SK-N-SH (cell line): Measurements from ENCODE around the gene SBF2. TPM values are rescaled to one million over a fixed set of nuclear protein-coding genes. Genes with fewer than 3 reads are reported as not detected.

ENCODE experiments used
- CTCF ChIA-PET: fragments of 300-600, 350-600 bp; formaldehyde crosslinking; extraction: SDS; loops from one replicate; lab custom pipeline; 2021; lab: Yijun Ruan, JAX
- POLR2A ChIA-PET: fragments of 350-600 bp; sonication (Branson Sonifier 250); formaldehyde crosslinking; extraction: SDS; loops from one replicate; lab custom pipeline; 2020; ENCODE audit warnings: antibody characterized with exemption, inconsistent platforms; lab: Yijun Ruan, JAX
- DNase-seq: peaks from one replicate; pipeline ENCODE4 v3.0.0; 2012
- H2AFZ ChIP-seq: fragments of 200-600 bp; sonication (generic); 2 replicates; pipeline ENCODE4 v1.8.1; 2016; ENCODE audit warnings: antibody characterized with exemption, mild to moderate bottlenecking, low read depth
- H3F3A ChIP-seq: fragments of 200-600 bp; sonication (generic); replicated peaks from 2 replicates; pipeline ENCODE3; 2016; ENCODE audit warnings: antibody characterized with exemption, mild to moderate bottlenecking; ENCODE audit not compliant: insufficient read depth
- H3K27ac ChIP-seq, 2 experiments: fragments of 200-500 bp in 1 of 2; fragments of 200-600 bp in 1 of 2; sonication (Bioruptor generic) in 1 of 2; sonication (generic), shearing (Covaris generic) in 1 of 2; 2 replicates each; pipeline versions ENCODE4 v1.5.1 to v1.6.1; 2014 to 2016; ENCODE audit warnings: low read depth in 2 of 2, inconsistent platforms in 1 of 2, low read length in 1 of 2, mild to moderate bottlenecking in 1 of 2, mixed read lengths in 1 of 2
- H3K27me3 ChIP-seq: fragments of 200-600 bp; sonication (generic), shearing (Covaris generic); 2 replicates; pipeline ENCODE4 v1.6.1; 2016; ENCODE audit warnings: mixed run types; ENCODE audit not compliant: insufficient read depth
- H3K36me3 ChIP-seq, 2 experiments: fragments of 200-500 bp in 1 of 2; fragments of 200-600 bp in 1 of 2; sonication (Bioruptor generic) in 1 of 2; sonication (generic) in 1 of 2; replicated peaks in 1 of 2; 2 replicates each; pipeline versions ENCODE3 to v1.5.1; 2014 to 2016; ENCODE audit warnings: low read length in 1 of 2, mild to moderate bottlenecking in 1 of 2; ENCODE audit not compliant: insufficient read depth in 2 of 2, control insufficient read depth in 1 of 2
- H3K4me1 ChIP-seq, 2 experiments: fragments of 200-500 bp in 1 of 2; fragments of 200-600 bp in 1 of 2; sonication (Bioruptor generic) in 1 of 2; sonication (generic), shearing (Covaris generic) in 1 of 2; 2 replicates each; pipeline versions ENCODE4 v1.5.1 to v1.6.1; 2014 to 2016; ENCODE audit warnings: low read depth in 1 of 2, low read length in 1 of 2, mixed run types in 1 of 2; ENCODE audit not compliant: insufficient read depth in 2 of 2, control insufficient read depth in 1 of 2
- H3K4me2 ChIP-seq: fragments of 200-600 bp; sonication (generic), shearing (Covaris generic); 2 replicates; pipeline ENCODE4 v1.6.1; 2017; ENCODE audit warnings: mixed run types
- H3K4me3 ChIP-seq, 2 experiments: fragments of 200-500 bp in 1 of 2; fragments of 200-600 bp in 1 of 2; sonication (Bioruptor generic) in 1 of 2; sonication (generic), shearing (Covaris generic) in 1 of 2; 2 replicates each; pipeline versions ENCODE4 v1.5.1 to v1.8.1; 2014 to 2016; ENCODE audit warnings: low read depth in 2 of 2, inconsistent platforms in 1 of 2, low read length in 1 of 2, mild to moderate bottlenecking in 1 of 2, mixed read lengths in 1 of 2, moderate library complexity in 1 of 2
- H3K79me2 ChIP-seq: fragments of 200-600 bp; sonication (generic); 2 replicates; pipeline ENCODE4 v1.8.1; 2017; ENCODE audit warnings: mild to moderate bottlenecking; ENCODE audit not compliant: insufficient read depth
- H3K9ac ChIP-seq: fragments of 200-600 bp; sonication (generic); 2 replicates; pipeline ENCODE4 v1.6.1; 2017; ENCODE audit warnings: mixed run types
- H3K9me2 ChIP-seq: fragments of 200-600 bp; sonication (generic); 2 replicates; pipeline ENCODE4 v1.6.1; 2017; ENCODE audit warnings: mixed run types
- H3K9me3 ChIP-seq: fragments of 200-600 bp; sonication (generic); 2 replicates; pipeline ENCODE4 v1.6.1; 2017; ENCODE audit warnings: mixed run types, mild to moderate bottlenecking, moderate library complexity
- H4K20me1 ChIP-seq: fragments of 200-600 bp; sonication (generic); 2 replicates; pipeline ENCODE4 v1.6.1; 2017; ENCODE audit warnings: mild to moderate bottlenecking, mixed run types; ENCODE audit not compliant: insufficient read depth
- CHD2 ChIP-seq: fragments of 150-350 bp; IDR thresholded peaks from 2 replicates; pipeline ENCODE4 v1.6.1; 2018; ENCODE audit warnings: low read length; ENCODE audit not compliant: partially characterized antibody
- EP300 ChIP-seq, 2 experiments: IDR thresholded peaks; 2 replicates each; pipeline versions ENCODE4 v1.4.0 to v1.6.1; 2012; ENCODE audit warnings: borderline replicate concordance in 1 of 2, low read depth in 1 of 2, low read length in 1 of 2
- FOSL2 ChIP-seq: IDR thresholded peaks from 2 replicates; pipeline ENCODE4 v1.4.0; 2012; ENCODE audit warnings: low read depth, mild to moderate bottlenecking, moderate library complexity, borderline replicate concordance
- FOXJ3 ChIP-seq: sonication (generic); formaldehyde crosslinking; IDR thresholded peaks from 2 replicates; pipeline ENCODE4 v1.5.1; 2020; ENCODE audit warnings: mild to moderate bottlenecking, missing genetic modification reagents
- GABPA ChIP-seq: IDR thresholded peaks from 2 replicates; pipeline ENCODE4 v1.4.0; 2012; ENCODE audit warnings: low read depth, mild to moderate bottlenecking
- GATA2 ChIP-seq: sonication (generic); formaldehyde crosslinking; IDR thresholded peaks from 2 replicates; pipeline ENCODE4 v1.5.0; 2020; ENCODE audit warnings: mild to moderate bottlenecking, missing genetic modification reagents
- JUND ChIP-seq: IDR thresholded peaks from 2 replicates; pipeline ENCODE4 v1.4.0; 2012
- MEF2A ChIP-seq: IDR thresholded peaks from 2 replicates; pipeline ENCODE4 v1.4.0; 2012; ENCODE audit warnings: low read depth, borderline replicate concordance
- MXI1 ChIP-seq: IDR thresholded peaks from 2 replicates; pipeline ENCODE4 v1.6.1; 2012; ENCODE audit warnings: mild to moderate bottlenecking, low read depth, low read length, improper control_type of control experiment
- NFIC ChIP-seq: IDR thresholded peaks from 2 replicates; pipeline ENCODE4 v1.4.0; 2012; ENCODE audit warnings: borderline replicate concordance
- POLR2AphosphoS5 ChIP-seq: IDR thresholded peaks from 2 replicates; pipeline ENCODE4 v1.6.1; 2012; ENCODE audit warnings: low read depth, low read length
- RCOR1 ChIP-seq: fragments of 150-350 bp; IDR thresholded peaks from 2 replicates; pipeline ENCODE4 v1.6.1; 2017; ENCODE audit warnings: antibody characterized with exemption, low read length
- RXRA ChIP-seq: IDR thresholded peaks from 2 replicates; pipeline ENCODE4 v1.4.0; 2012; ENCODE audit warnings: low read depth, mild to moderate bottlenecking, borderline replicate concordance
- SMC3 ChIP-seq: IDR thresholded peaks from 2 replicates; pipeline ENCODE4 v1.6.1; 2012; ENCODE audit warnings: low read depth, low read length, improper control_type of control experiment
- TAF1 ChIP-seq: IDR thresholded peaks from 2 replicates; pipeline ENCODE4 v1.6.1; 2012; ENCODE audit warnings: low read depth, mild to moderate bottlenecking, low read length, moderate library complexity, borderline replicate concordance
- TCF12 ChIP-seq: IDR thresholded peaks from 2 replicates; pipeline ENCODE4 v1.4.0; 2012
- TEAD4 ChIP-seq: IDR thresholded peaks from 2 replicates; pipeline ENCODE4 v1.4.0; 2012; ENCODE audit warnings: mild to moderate bottlenecking, borderline replicate concordance; ENCODE audit not compliant: insufficient read depth
- WGBS: methylation state at CpG from one replicate; pipeline ENCODE4 v1.1.6; 2017; ENCODE audit warnings: low lambda C conversion rate; 5-methylcytosine and 5-hydroxymethylcytosine counted together
- polyA plus RNA-seq, 3 experiments: library from polyadenylated mRNA; depleted of rRNA; stranded (reverse); fragments of >200 nt; gene quantifications; 2 replicates each; pipeline ENCODE4 v1.2.3, GENCODE V29; 2012
- TF ChIP-seq, protein P1 (sequence below): IDR thresholded peaks from 2 replicates; pipeline ENCODE4 v1.6.1; 2012; ENCODE audit warnings: mild to moderate bottlenecking, low read depth, low read length, moderate library complexity
- TF ChIP-seq, protein P2 (sequence below): fragments of 200-600 bp; sonication (generic); IDR thresholded peaks from 2 replicates; pipeline ENCODE4 v1.6.1; 2017; ENCODE audit warnings: antibody characterized with exemption, mild to moderate bottlenecking, moderate library complexity
- TF ChIP-seq, protein P3 (sequence below): IDR thresholded peaks from 2 replicates; pipeline ENCODE4; 2012
- TF ChIP-seq, protein P4 (sequence below): fragments of 150-350 bp; IDR thresholded peaks from 2 replicates; pipeline ENCODE4 v1.6.1; 2017; ENCODE audit warnings: antibody characterized with exemption, low read length, low read depth, borderline replicate concordance
- TF ChIP-seq, protein P5 (sequence below): IDR thresholded peaks from 2 replicates; pipeline ENCODE4 v1.4.0; 2012; ENCODE audit warnings: low read depth, borderline replicate concordance

The SBF2 gene
- polyA plus RNA-seq, 1 of the 3 experiments (the other 2 are of a cell fraction): 23.0 TPM

DNA sequence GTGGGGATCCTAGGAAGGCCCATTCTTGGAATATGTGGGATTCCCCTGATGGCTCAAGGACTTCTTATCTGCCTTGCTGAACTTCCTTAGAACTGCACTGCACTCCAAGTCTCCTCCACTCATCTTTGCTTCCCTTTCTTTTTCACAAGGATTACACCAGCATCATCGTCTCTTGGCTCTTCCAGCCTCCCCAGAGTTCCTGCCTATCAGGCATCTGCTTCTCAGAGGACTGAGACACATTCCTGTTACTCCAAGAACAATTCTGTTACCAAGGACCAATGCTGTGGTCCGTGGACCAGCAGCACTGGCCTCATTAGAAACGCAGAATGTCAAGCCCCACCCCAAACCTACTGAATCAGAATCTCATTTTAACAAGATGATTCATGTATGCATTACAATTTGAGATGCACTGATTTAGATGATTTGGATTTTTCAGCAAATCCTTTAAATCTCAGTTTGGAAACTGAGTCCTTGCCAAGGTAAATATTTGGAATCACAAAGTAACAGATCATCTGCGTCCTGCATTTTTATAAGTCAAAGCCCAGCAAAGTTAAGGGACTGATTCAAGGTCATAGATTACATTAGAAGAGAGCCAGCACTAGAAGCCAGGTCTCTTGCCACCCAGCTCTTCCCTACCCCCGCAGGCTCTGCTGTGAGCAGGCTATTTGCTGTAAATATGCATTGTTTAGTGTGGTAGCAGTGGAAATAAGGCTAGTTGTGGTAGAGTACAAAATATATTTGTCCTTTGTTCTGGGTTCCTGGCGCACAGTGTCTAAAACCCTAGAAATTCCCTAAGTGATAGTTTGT lies 519.2 kb downstream of the SBF2 start:
- H3K27me3 ChIP-seq: no peaks in the 10 kb centered on the region
- ChIA-PET CTCF (interaction anchor here (1.0 kb wide), 1 partner anchor 199 kb away, joined by 3 read pairs; no protein-coding TSS in a partner anchor), POLR2A (no interaction called here)
- peak overlapping the region; percentile 36 to 74 for H3K27ac ChIP-seq
- H3K9me2 ChIP-seq: no peaks in the 10 kb centered on the region
- H3F3A ChIP-seq: peaks cover 26% of the 10 kb centered on the region
- H4K20me1 ChIP-seq: no peaks in the 10 kb centered on the region
- DNase-seq: no peak
- TF ChIP-seq SMC3 (no peak), MXI1 (no peak), TCF12 (peak; percentile 76), EP300 (IDR thresholded peaks at IDR 0.05; ENCODE audit: borderline replicate concordance in 1 of 2, low read depth in 1 of 2, low read length in 1 of 2) (peak in 1 of 2 experiments; percentile 67; a peak in 1 of 4 replicates), TEAD4 (peak; percentile 63; the same call in 1 of the 2 replicates), CHD2 (no peak), RCOR1 (no peak), GABPA (no peak), GATA2 (CRISPR knock-in tag) (no peak), MEF2A (peak; percentile 85), FOSL2 (peak; percentile 87), RXRA (peak; percentile 40; the same call in 1 of the 2 replicates), POLR2AphosphoS5 (peak; percentile 31; the same call in 1 of the 2 replicates), NFIC (peak; percentile 81), FOXJ3 (CRISPR knock-in tag) (no peak), TAF1 (no peak), JUND (peak; percentile 79)
- TF ChIP-seq, protein P1, sequence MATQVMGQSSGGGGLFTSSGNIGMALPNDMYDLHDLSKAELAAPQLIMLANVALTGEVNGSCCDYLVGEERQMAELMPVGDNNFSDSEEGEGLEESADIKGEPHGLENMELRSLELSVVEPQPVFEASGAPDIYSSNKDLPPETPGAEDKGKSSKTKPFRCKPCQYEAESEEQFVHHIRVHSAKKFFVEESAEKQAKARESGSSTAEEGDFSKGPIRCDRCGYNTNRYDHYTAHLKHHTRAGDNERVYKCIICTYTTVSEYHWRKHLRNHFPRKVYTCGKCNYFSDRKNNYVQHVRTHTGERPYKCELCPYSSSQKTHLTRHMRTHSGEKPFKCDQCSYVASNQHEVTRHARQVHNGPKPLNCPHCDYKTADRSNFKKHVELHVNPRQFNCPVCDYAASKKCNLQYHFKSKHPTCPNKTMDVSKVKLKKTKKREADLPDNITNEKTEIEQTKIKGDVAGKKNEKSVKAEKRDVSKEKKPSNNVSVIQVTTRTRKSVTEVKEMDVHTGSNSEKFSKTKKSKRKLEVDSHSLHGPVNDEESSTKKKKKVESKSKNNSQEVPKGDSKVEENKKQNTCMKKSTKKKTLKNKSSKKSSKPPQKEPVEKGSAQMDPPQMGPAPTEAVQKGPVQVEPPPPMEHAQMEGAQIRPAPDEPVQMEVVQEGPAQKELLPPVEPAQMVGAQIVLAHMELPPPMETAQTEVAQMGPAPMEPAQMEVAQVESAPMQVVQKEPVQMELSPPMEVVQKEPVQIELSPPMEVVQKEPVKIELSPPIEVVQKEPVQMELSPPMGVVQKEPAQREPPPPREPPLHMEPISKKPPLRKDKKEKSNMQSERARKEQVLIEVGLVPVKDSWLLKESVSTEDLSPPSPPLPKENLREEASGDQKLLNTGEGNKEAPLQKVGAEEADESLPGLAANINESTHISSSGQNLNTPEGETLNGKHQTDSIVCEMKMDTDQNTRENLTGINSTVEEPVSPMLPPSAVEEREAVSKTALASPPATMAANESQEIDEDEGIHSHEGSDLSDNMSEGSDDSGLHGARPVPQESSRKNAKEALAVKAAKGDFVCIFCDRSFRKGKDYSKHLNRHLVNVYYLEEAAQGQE: no peak
- TF ChIP-seq, protein P2, sequence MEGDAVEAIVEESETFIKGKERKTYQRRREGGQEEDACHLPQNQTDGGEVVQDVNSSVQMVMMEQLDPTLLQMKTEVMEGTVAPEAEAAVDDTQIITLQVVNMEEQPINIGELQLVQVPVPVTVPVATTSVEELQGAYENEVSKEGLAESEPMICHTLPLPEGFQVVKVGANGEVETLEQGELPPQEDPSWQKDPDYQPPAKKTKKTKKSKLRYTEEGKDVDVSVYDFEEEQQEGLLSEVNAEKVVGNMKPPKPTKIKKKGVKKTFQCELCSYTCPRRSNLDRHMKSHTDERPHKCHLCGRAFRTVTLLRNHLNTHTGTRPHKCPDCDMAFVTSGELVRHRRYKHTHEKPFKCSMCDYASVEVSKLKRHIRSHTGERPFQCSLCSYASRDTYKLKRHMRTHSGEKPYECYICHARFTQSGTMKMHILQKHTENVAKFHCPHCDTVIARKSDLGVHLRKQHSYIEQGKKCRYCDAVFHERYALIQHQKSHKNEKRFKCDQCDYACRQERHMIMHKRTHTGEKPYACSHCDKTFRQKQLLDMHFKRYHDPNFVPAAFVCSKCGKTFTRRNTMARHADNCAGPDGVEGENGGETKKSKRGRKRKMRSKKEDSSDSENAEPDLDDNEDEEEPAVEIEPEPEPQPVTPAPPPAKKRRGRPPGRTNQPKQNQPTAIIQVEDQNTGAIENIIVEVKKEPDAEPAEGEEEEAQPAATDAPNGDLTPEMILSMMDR: no peak
- TF ChIP-seq, protein P3, sequence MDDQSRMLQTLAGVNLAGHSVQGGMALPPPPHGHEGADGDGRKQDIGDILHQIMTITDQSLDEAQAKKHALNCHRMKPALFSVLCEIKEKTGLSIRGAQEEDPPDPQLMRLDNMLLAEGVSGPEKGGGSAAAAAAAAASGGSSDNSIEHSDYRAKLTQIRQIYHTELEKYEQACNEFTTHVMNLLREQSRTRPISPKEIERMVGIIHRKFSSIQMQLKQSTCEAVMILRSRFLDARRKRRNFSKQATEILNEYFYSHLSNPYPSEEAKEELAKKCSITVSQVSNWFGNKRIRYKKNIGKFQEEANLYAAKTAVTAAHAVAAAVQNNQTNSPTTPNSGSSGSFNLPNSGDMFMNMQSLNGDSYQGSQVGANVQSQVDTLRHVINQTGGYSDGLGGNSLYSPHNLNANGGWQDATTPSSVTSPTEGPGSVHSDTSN: peak; percentile 66
- TF ChIP-seq, protein P4, sequence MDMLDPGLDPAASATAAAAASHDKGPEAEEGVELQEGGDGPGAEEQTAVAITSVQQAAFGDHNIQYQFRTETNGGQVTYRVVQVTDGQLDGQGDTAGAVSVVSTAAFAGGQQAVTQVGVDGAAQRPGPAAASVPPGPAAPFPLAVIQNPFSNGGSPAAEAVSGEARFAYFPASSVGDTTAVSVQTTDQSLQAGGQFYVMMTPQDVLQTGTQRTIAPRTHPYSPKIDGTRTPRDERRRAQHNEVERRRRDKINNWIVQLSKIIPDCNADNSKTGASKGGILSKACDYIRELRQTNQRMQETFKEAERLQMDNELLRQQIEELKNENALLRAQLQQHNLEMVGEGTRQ: no peak
- TF ChIP-seq, protein P5, sequence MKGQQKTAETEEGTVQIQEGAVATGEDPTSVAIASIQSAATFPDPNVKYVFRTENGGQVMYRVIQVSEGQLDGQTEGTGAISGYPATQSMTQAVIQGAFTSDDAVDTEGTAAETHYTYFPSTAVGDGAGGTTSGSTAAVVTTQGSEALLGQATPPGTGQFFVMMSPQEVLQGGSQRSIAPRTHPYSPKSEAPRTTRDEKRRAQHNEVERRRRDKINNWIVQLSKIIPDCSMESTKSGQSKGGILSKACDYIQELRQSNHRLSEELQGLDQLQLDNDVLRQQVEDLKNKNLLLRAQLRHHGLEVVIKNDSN: no peak
- WGBS: 35% methylated on average over 6 of the region's 6 CpGs
- H3K9ac ChIP-seq: peak overlapping the region; percentile 20; the same call in 1 of the 2 replicates
- peaks cover 15 to 17% of the 10 kb centered on the region in 2 experiments for H3K36me3 ChIP-seq
- no peak overlapping the region for H2AFZ ChIP-seq
- peak overlapping the region; percentile 23 for H3K4me2 ChIP-seq
- peaks cover 3 to 17% of the 10 kb centered on the region in 2 experiments; a peak in 3 of 4 replicates for H3K4me1 ChIP-seq
- no peak overlapping the region for H3K4me3 ChIP-seq
- no peaks in the 10 kb centered on the region for H3K79me2 ChIP-seq
- H3K9me3 ChIP-seq: no peaks in the 10 kb centered on the region
